GM06990 (cell line): ENCODE measurements around the gene PLXNA4.

ENCODE experiments used
- DNase-seq: peaks from one replicate; pipeline ENCODE4 v3.0.0-alpha.2; 2011; ENCODE audit not compliant: insufficient read length; ENCODE audit errors: extremely low read depth
- H3K27me3 ChIP-seq: replicated peaks from 2 replicates; pipeline ENCODE4 v1.6.0; 2011; ENCODE audit warnings: low read length; ENCODE audit not compliant: control insufficient read depth, insufficient read depth
- H3K36me3 ChIP-seq: 2 replicates; pipeline ENCODE4 v1.5.1; 2011; ENCODE audit warnings: low read length; ENCODE audit not compliant: control insufficient read depth, insufficient read depth
- H3K4me3 ChIP-seq: replicated peaks from 2 replicates; pipeline ENCODE4 v1.5.1; 2011; ENCODE audit warnings: low read depth, mild to moderate bottlenecking, control low read depth, low read length
- CTCF ChIP-seq: IDR thresholded peaks from 2 replicates; pipeline ENCODE4 v1.5.1; 2011; ENCODE audit warnings: low read length, control low read depth, mild to moderate bottlenecking, inconsistent platforms; ENCODE audit not compliant: insufficient read depth, poor library complexity, severe bottlenecking

Gene PLXNA4

DNA sequence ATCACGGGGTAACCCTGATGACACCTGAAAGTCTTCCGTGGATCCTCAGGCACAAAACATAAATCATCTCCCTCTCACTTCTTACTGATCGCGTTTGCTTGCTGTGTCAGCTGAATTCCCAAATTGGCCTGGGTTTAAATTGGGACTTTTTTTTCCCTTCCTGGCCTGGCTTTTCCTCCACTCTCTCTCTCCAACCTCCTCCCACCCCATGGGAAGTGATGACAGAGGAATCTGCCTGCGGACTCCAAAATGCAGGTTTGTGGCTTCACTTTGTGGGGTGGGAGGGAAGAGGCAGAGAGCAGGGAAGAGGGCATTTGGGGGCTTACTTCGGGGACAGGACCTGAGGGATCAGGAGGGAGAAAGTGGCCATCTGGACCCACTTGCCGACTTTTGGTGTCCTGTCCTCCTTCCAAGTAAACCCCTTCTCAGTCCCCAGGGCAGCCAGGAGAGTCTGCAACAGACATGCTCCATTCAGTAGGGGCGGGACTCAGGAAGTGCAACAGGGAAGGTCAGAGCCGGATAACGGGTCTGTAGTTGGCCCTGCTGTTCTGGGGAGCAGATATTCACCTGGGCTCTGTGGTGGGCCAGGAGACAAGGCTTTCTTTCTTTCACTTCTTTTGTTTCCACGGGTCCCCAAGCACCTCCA is 172.7 kb downstream of the PLXNA4 start:
- DNase-seq: no peak
- no peak overlapping the region for H3K4me3 ChIP-seq
- peaks cover 2% of the 10 kb centered on the region for H3K27me3 ChIP-seq
- no peak for TF ChIP-seq CTCF
- H3K36me3 ChIP-seq: no peaks in the 10 kb centered on the region

GRCh38 chr7:132402751-132403245 is 173.5 kb downstream of the PLXNA4 start:
- no peak for DNase-seq
- TF ChIP-seq CTCF: no peak
- Histone ChIP-seq H3K4me3 (no peak overlapping the region), H3K27me3 (peaks cover 2% of the 10 kb centered on the region), H3K36me3 (no peaks in the 10 kb centered on the region)

- no peak for TF ChIP-seq CTCF
- Histone ChIP-seq H3K4me3 (no peak overlapping the region), H3K27me3 (peaks cover 2% of the 10 kb centered on the region), H3K36me3 (no peaks in the 10 kb centered on the region)
- no peak for DNase-seq
These were observed 174.2 kb downstream of the PLXNA4 start for GRCh38 chr7:132402096-132402495.

- Histone ChIP-seq H3K27me3 (peaks cover 2% of the 10 kb centered on the region), H3K4me3 (no peak overlapping the region)
These were observed 175.6 kb downstream of the PLXNA4 start for GRCh38 chr7:132400561-132401142.

GRCh38 chr7:132399367-132399766 is 176.9 kb downstream of the PLXNA4 start:
- DNase-seq: no peak
- H3K4me3 ChIP-seq: no peak overlapping the region
- no peak for TF ChIP-seq CTCF
- H3K36me3 ChIP-seq: no peaks in the 10 kb centered on the region
- peaks cover 2% of the 10 kb centered on the region; the same call in 1 of the 2 replicates for H3K27me3 ChIP-seq

More at GRCh38 chr7:132400561-132401142, 175.6 kb downstream of the PLXNA4 start:
- no peak for DNase-seq
- H3K36me3 ChIP-seq: no peaks in the 10 kb centered on the region
- TF ChIP-seq CTCF: no peak
